ENCODE results near the gene STON1.
"Not testable (repeated sequence)": the region's sequence is repeated elsewhere in the genome, so short reads cannot be mapped to it uniquely, and the experiment has no call there.

The STON1 gene

DNA sequence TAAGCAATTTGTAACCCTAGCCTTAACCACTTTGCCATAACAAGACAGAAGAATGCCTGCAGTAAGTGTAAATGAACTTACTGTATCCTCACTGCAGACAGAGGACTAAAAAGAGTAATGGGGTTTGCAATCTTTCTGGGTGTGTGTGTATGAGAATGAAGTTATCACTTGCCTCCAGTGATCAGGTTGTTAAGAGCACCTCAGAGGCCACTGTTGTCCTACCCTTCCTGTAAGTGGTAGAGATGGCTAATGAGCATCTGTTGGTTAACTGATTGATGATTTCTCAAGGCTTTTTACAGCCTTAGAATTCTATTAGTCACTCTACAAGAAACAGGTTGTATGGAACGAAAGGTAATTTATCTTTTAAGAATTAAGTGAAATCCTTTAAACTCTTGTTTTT lies 60.1 kb downstream of the STON1 start:
- Histone ChIP-seq H4K8ac (ENCODE audit: low read depth, low read length) (no peak overlapping the region), H3K23ac (ENCODE audit: low read depth, low read length, poor library complexity) (no peak overlapping the region), H3K4ac (ENCODE audit: low read length) (no peak overlapping the region), H3K27ac (replicated peaks; ENCODE audit: low read length) (no peak overlapping the region), H3K36me3 (replicated peaks in 1 of 2; ENCODE audit: control insufficient read depth in 2 of 2, insufficient read depth in 2 of 2, low read length in 2 of 2) (peaks cover 4 to 24% of the 10 kb centered on the region in 2 donors), H3K4me1 (ENCODE audit: control insufficient read depth in 2 of 2, insufficient read depth in 1 of 2, low read depth in 1 of 2, low read length in 2 of 2) (peaks cover 19 to 21% of the 10 kb centered on the region in 2 donors), H2BK12ac (ENCODE audit: low read length) (no peak overlapping the region), H2BK5ac (ENCODE audit: low read length) (no peak overlapping the region), H3K14ac (ENCODE audit: low read length) (no peak overlapping the region), H3K9me3 (replicated peaks in 1 of 2; ENCODE audit: control insufficient read depth in 2 of 2, insufficient read depth in 1 of 2, low read depth in 1 of 2, low read length in 2 of 2) (no peaks in the 10 kb centered on the region), H3K18ac (ENCODE audit: low read length) (no peak overlapping the region), H4K91ac (ENCODE audit: low read depth, low read length, poor library complexity) (no peak overlapping the region), H3K4me2 (ENCODE audit: insufficient read depth, low read length, poor library complexity, severe bottlenecking) (no peak overlapping the region), H3K79me1 (ENCODE audit: low read depth, low read length) (no peaks in the 10 kb centered on the region), H3K9ac (ENCODE audit: low read depth, low read length, poor library complexity) (no peak overlapping the region), H2BK120ac (ENCODE audit: low read depth, low read length) (no peak overlapping the region), H2BK15ac (ENCODE audit: low read length) (no peak overlapping the region), H2AFZ (ENCODE audit: low read length) (no peak overlapping the region), H3K4me3 (ENCODE audit: low read length in 2 of 2) (no peak overlapping the region), H2AK5ac (ENCODE audit: low read depth, low read length) (no peak overlapping the region), H3K27me3 (ENCODE audit: control insufficient read depth in 3 of 3, insufficient read depth in 3 of 3, low read depth in 1 of 3, low read length in 3 of 3) (no peaks in the 10 kb centered on the region)
- WGBS, 2 donors (ENCODE audit: extremely low coverage in 2 of 2, insufficient read length in 2 of 2, insufficient replicate concordance in 1 of 2): no CpG with 5 or more reads among the region's 1 CpG
- DNase-seq (ENCODE audit: low spot score): no peak

DNA sequence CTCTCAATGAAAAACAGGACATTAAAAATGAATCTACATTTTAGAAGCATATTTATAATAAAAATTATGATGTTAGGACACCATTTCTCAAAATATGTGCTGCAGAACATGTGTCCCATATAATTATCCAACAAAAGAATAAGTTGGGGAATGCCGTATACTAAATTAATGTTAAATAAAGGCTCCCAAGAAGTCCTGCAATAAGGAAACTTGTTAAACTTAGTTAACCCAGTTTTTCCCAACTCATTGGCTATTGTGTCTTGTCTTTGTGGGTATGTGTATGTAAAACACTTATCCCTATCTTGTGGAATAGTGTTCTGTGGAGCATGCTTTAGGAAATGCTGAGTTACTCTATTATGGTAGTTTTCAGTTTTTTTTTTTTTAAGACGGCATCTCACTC lies 62.1 kb downstream of the STON1 start:
- Histone ChIP-seq H3K4ac (ENCODE audit: low read length) (no peak overlapping the region), H2AK5ac (ENCODE audit: low read depth, low read length) (no peak overlapping the region), H3K23ac (ENCODE audit: low read depth, low read length, poor library complexity) (no peak overlapping the region), H3K18ac (ENCODE audit: low read length) (no peak overlapping the region), H3K4me1 (ENCODE audit: control insufficient read depth in 2 of 2, insufficient read depth in 1 of 2, low read depth in 1 of 2, low read length in 2 of 2) (peaks cover 11% of the 10 kb centered on the region in 2 donors), H3K4me2 (ENCODE audit: insufficient read depth, low read length, poor library complexity, severe bottlenecking) (no peak overlapping the region), H3K36me3 (replicated peaks in 1 of 2; ENCODE audit: control insufficient read depth in 2 of 2, insufficient read depth in 2 of 2, low read length in 2 of 2) (peaks cover 4 to 30% of the 10 kb centered on the region in 2 donors), H3K27me3 (ENCODE audit: control insufficient read depth in 3 of 3, insufficient read depth in 3 of 3, low read depth in 1 of 3, low read length in 3 of 3) (no peaks in the 10 kb centered on the region), H2BK5ac (ENCODE audit: low read length) (no peak overlapping the region), H3K27ac (replicated peaks; ENCODE audit: low read length) (no peak overlapping the region), H3K4me3 (ENCODE audit: low read length in 2 of 2) (no peak overlapping the region), H2BK120ac (ENCODE audit: low read depth, low read length) (no peak overlapping the region), H3K9ac (ENCODE audit: low read depth, low read length, poor library complexity) (no peak overlapping the region), H3K9me3 (replicated peaks in 1 of 2; ENCODE audit: control insufficient read depth in 2 of 2, insufficient read depth in 1 of 2, low read depth in 1 of 2, low read length in 2 of 2) (no peaks in the 10 kb centered on the region), H2BK15ac (ENCODE audit: low read length) (no peak overlapping the region), H3K14ac (ENCODE audit: low read length) (no peak overlapping the region), H4K8ac (ENCODE audit: low read depth, low read length) (no peak overlapping the region), H4K91ac (ENCODE audit: low read depth, low read length, poor library complexity) (no peak overlapping the region), H2BK12ac (ENCODE audit: low read length) (no peak overlapping the region), H3K79me1 (ENCODE audit: low read depth, low read length) (no peaks in the 10 kb centered on the region), H2AFZ (ENCODE audit: low read length) (no peak overlapping the region)
- no peak for DNase-seq (ENCODE audit: low spot score)
- WGBS, 2 donors (ENCODE audit: extremely low coverage in 2 of 2, insufficient read length in 2 of 2, insufficient replicate concordance in 1 of 2): no CpG with 5 or more reads among the region's 2 CpGs

DNA sequence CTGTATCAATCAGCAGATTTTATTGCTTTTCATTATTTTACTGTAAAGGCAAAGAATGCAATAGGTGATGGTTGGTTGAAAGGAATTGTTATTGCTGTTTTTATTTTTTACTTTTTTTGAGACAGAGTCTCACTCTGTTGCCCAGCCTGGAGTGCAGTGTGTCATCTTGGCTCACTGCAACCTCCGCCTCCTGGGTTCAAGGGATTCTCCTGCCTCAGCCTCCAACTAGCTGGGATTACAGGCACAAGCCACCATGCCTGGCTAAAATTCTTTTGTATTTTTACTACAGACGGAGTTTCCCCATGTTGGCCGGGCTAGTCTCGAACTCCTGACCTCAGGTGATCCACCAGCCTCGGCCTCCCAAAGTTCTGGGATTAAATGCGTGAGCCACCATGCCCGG lies 66.8 kb downstream of the STON1 start:
- H3K4me3 ChIP-seq (ENCODE audit: low read length in 2 of 2); H4K91ac ChIP-seq (ENCODE audit: low read depth, low read length, poor library complexity); H3K4me1 ChIP-seq (ENCODE audit: control insufficient read depth in 2 of 2, insufficient read depth in 1 of 2, low read depth in 1 of 2, low read length in 2 of 2); H2BK120ac ChIP-seq (ENCODE audit: low read depth, low read length); H3K79me1 ChIP-seq (ENCODE audit: low read depth, low read length); H3K9me3 ChIP-seq (replicated peaks in 1 of 2; ENCODE audit: control insufficient read depth in 2 of 2, insufficient read depth in 1 of 2, low read depth in 1 of 2, low read length in 2 of 2); H3K4me2 ChIP-seq (ENCODE audit: insufficient read depth, low read length, poor library complexity, severe bottlenecking); H2AFZ ChIP-seq (ENCODE audit: low read length); H3K14ac ChIP-seq (ENCODE audit: low read length); H3K4ac ChIP-seq (ENCODE audit: low read length); H2AK5ac ChIP-seq (ENCODE audit: low read depth, low read length); H2BK12ac ChIP-seq (ENCODE audit: low read length); DNase-seq (ENCODE audit: low spot score); H3K23ac ChIP-seq (ENCODE audit: low read depth, low read length, poor library complexity); H3K9ac ChIP-seq (ENCODE audit: low read depth, low read length, poor library complexity); H2BK15ac ChIP-seq (ENCODE audit: low read length); H4K8ac ChIP-seq (ENCODE audit: low read depth, low read length); H2BK5ac ChIP-seq (ENCODE audit: low read length); H3K18ac ChIP-seq (ENCODE audit: low read length); H3K27me3 ChIP-seq (ENCODE audit: control insufficient read depth in 3 of 3, insufficient read depth in 3 of 3, low read depth in 1 of 3, low read length in 3 of 3); H3K27ac ChIP-seq (replicated peaks; ENCODE audit: low read length): not testable (repeated sequence)
- peaks cover 2 to 34% of the 10 kb centered on the region in 2 donors for H3K36me3 ChIP-seq (replicated peaks in 1 of 2; ENCODE audit: control insufficient read depth in 2 of 2, insufficient read depth in 2 of 2, low read length in 2 of 2)
- no CpG with 5 or more reads among the region's 7 CpGs for WGBS, 2 donors (ENCODE audit: extremely low coverage in 2 of 2, insufficient read length in 2 of 2, insufficient replicate concordance in 1 of 2)

DNA sequence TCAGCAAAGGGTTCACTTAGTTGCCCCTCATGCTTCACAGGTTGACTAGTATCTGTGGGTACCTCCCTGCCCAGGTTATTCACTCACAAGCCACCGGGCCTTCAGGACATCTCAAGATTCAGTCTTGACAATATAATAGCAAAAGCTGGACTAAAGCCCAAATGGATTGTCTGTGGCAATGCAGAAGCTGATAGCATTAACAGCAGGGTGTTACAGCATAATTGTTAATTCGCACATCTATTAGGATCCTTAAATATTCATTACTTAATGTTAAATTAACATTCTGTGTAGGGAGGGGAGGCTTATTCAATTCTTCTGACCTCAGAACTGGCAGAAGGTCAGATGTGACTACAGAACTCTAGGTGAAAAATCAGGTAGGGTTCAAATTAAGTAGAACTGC lies 67.5 kb downstream of the STON1 start:
- Histone ChIP-seq H2BK5ac (ENCODE audit: low read length) (no peak overlapping the region), H3K4me2 (ENCODE audit: insufficient read depth, low read length, poor library complexity, severe bottlenecking) (no peak overlapping the region), H4K91ac (ENCODE audit: low read depth, low read length, poor library complexity) (no peak overlapping the region), H3K27me3 (ENCODE audit: control insufficient read depth in 3 of 3, insufficient read depth in 3 of 3, low read depth in 1 of 3, low read length in 3 of 3) (no peaks in the 10 kb centered on the region), H3K23ac (ENCODE audit: low read depth, low read length, poor library complexity) (no peak overlapping the region), H2AFZ (ENCODE audit: low read length) (no peak overlapping the region), H3K4me1 (ENCODE audit: control insufficient read depth in 2 of 2, insufficient read depth in 1 of 2, low read depth in 1 of 2, low read length in 2 of 2) (no peaks in the 10 kb centered on the region), H3K79me1 (ENCODE audit: low read depth, low read length) (no peaks in the 10 kb centered on the region), H2BK120ac (ENCODE audit: low read depth, low read length) (no peak overlapping the region), H3K18ac (ENCODE audit: low read length) (no peak overlapping the region), H3K9ac (ENCODE audit: low read depth, low read length, poor library complexity) (no peak overlapping the region), H2BK15ac (ENCODE audit: low read length) (no peak overlapping the region), H3K36me3 (replicated peaks in 1 of 2; ENCODE audit: control insufficient read depth in 2 of 2, insufficient read depth in 2 of 2, low read length in 2 of 2) (peaks cover 2 to 29% of the 10 kb centered on the region in 2 donors), H4K8ac (ENCODE audit: low read depth, low read length) (no peak overlapping the region), H3K27ac (replicated peaks; ENCODE audit: low read length) (no peak overlapping the region), H2AK5ac (ENCODE audit: low read depth, low read length) (no peak overlapping the region), H3K4me3 (ENCODE audit: low read length in 2 of 2) (no peak overlapping the region), H3K9me3 (replicated peaks in 1 of 2; ENCODE audit: control insufficient read depth in 2 of 2, insufficient read depth in 1 of 2, low read depth in 1 of 2, low read length in 2 of 2) (no peaks in the 10 kb centered on the region), H3K14ac (ENCODE audit: low read length) (no peak overlapping the region), H2BK12ac (ENCODE audit: low read length) (no peak overlapping the region), H3K4ac (ENCODE audit: low read length) (no peak overlapping the region)
- WGBS, 2 donors (ENCODE audit: extremely low coverage in 2 of 2, insufficient read length in 2 of 2, insufficient replicate concordance in 1 of 2): no CpG with 5 or more reads among the region's 2 CpGs
- DNase-seq (ENCODE audit: low spot score): no peak

Measured in neuronal stem cell (in vitro differentiated cells).